Measurements from ENCODE around the gene RPH3AL. TPM values are rescaled to one million over a fixed set of nuclear protein-coding genes. Genes with fewer than 3 reads are reported as not detected.
A peak's percentile ranks its signal among the peaks of the same experiment; 100 is the strongest.

RPH3AL gene
- total RNA-seq, 4 donors from 2014 or later: 10.0 to 51.1 (median 25.7) TPM

GRCh38 chr17:253091-253846, 99.3 kb downstream of the RPH3AL start:
- TF ChIP-seq, protein P1, sequence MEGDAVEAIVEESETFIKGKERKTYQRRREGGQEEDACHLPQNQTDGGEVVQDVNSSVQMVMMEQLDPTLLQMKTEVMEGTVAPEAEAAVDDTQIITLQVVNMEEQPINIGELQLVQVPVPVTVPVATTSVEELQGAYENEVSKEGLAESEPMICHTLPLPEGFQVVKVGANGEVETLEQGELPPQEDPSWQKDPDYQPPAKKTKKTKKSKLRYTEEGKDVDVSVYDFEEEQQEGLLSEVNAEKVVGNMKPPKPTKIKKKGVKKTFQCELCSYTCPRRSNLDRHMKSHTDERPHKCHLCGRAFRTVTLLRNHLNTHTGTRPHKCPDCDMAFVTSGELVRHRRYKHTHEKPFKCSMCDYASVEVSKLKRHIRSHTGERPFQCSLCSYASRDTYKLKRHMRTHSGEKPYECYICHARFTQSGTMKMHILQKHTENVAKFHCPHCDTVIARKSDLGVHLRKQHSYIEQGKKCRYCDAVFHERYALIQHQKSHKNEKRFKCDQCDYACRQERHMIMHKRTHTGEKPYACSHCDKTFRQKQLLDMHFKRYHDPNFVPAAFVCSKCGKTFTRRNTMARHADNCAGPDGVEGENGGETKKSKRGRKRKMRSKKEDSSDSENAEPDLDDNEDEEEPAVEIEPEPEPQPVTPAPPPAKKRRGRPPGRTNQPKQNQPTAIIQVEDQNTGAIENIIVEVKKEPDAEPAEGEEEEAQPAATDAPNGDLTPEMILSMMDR (IDR thresholded peaks at IDR 0.05): no peak
- DNase-seq (ENCODE audit: low spot score): no peak
- peak; percentile 23 for ATAC-seq (ENCODE audit: low FRiP score)

- TF ChIP-seq, protein P1 (IDR thresholded peaks at IDR 0.05): no peak
- ATAC-seq (ENCODE audit: low FRiP score): no peak
- no peak for DNase-seq (ENCODE audit: low spot score)
These were observed 100.2 kb downstream of the RPH3AL start for GRCh38 chr17:252456-252855.

DNA sequence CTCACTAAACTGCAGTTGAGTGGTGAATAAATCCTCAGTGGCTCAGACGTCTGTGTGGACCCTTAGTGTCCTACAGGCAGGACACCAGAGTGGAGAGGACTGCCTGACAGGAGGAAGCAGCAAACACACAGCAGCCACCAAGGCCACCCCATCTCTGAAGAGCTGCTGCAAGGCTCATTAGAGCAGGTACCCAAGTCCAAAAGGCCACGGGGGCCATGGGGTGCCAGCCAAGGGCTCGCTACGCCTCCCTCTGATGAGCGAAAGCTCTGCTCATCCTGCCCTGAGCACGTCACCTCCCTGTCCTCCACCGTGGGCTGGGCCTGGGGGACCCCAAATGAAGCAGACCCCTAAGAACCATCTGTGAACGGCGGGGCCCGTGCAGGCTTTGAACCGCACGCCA, 101.1 kb downstream of the RPH3AL start:
- TF ChIP-seq, protein P1 (IDR thresholded peaks at IDR 0.05): no peak
- DNase-seq (ENCODE audit: low spot score) (no peak), ATAC-seq (ENCODE audit: low FRiP score) (no peak)

DNA sequence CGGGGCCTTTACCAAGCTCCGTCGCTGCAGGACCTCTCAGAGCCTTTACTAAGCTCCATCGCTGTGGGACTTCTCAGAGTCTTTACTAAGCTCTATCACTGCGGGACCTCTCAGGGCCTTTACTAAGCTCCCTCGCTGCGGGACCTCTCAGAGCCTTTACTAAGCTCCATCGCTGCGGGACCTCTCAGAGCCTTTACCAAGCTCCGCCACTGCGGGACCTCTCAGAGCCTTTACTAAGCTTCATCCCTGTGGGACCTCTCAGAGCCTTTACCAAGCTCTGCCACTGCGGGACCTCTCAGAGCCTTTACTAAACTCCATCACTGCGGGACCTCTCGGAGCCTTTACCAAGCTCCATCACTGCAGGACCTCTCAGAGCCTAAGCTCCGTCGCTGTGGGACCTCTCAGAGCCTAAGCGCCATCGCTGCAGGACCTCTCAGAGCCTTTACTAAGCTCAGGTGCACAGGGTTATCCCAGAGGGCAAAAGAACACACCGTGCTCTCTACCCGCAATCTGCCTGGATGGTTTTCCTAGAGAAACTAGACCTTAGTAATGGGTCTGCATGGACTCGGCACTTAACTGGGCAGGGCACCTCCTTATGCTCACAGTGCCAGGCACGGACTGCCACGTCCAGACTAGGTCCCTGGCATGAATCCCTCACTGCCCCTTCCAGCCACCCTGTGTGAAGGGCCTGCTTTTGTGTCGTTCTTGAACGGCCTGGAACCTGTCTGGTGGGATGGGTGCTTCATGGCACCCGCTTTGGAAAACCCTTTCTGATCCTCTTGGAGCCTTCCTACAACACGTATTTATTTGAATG, 101.9 kb downstream of the RPH3AL start:
- TF ChIP-seq, protein P1 (IDR thresholded peaks at IDR 0.05): no peak
- no peak for DNase-seq (ENCODE audit: low spot score)
- no peak for ATAC-seq (ENCODE audit: low FRiP score)

GRCh38 chr17:249236-249993, 103.2 kb downstream of the RPH3AL start:
- ATAC-seq (ENCODE audit: low FRiP score): no peak
- TF ChIP-seq, protein P1 (IDR thresholded peaks at IDR 0.05): no peak
- DNase-seq (ENCODE audit: low spot score): no peak

DNA sequence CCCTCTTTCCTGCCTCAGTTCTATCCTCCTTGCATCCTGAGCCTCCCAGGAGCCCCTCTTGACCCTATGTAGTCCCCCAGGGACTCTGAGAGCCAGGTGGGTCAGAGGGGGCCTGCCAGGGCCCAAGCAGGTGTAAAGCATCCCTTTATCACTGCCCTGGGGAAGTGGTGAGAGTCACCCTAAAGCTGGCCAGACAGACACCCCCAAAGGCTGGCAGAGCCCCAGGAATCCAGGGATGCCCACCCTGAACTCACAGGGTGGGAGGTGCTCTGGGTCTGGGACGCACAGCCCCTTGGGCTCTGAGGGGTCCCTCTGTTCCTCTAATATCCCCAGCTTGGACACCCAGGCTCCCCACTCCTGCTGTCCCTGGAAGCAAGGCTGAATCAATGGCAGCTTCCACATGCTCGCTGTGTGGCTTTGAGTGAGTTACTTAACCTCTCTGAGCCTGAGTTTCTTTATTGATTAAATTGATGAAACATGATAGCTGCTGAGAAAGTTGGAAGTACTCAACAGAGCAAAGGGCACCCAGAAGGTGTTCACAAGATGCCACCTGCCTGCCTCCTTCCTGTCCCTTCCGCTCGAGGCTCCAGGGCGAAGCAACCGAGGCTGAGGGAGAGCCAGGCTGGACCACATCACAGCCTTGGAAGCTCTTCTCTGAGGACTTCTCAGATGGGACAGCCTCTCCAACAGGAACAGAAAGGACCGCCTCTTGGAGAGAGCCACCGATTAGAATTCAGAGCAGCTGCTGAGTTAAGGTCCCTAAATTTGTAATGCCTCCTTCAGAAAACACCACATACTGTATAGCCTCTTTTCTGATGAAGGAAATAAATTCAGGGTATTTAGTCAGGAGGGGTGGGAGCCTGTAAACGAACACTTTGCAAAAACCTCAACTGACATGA, 104.0 kb downstream of the RPH3AL start:
- TF ChIP-seq, protein P1 (IDR thresholded peaks at IDR 0.05): no peak
- ATAC-seq (ENCODE audit: low FRiP score) (no peak), DNase-seq (ENCODE audit: low spot score) (no peak)

All from omental fat pad (tissue), 4 donors.